H1 (cell line): ENCODE results near the gene WDR77. TPM values are rescaled to one million over a fixed set of nuclear protein-coding genes. Genes with fewer than 3 reads are reported as not detected.

ENCODE experiments used
- CTCF ChIA-PET: fragments of 300-600 bp; sonication (Branson Sonifier 250); formaldehyde crosslinking; loops from one replicate; lab custom pipeline; 2021; ENCODE audit not compliant: partially characterized antibody; lab: Charles Lee
- POLR2A ChIA-PET: fragments of 300-600 bp; sonication (Branson Sonifier 250); formaldehyde crosslinking; loops from one replicate; lab custom pipeline; 2021; ENCODE audit warnings: inconsistent platforms; ENCODE audit not compliant: partially characterized antibody; lab: Charles Lee
- DNase-seq, 2 experiments: peaks; one replicate each; pipeline versions ENCODE4 v3.0.0 to v3.0.0-alpha.2; 2010 to 2022; ENCODE audit warnings: low spot score in 2 of 2, low read depth in 1 of 2, mixed read lengths in 1 of 2
- FAIRE-seq: peaks from 2 replicates; lab custom pipeline; 2011; peaks lifted over from hg19 to GRCh38; lab: Jason Lieb, UNC
- H2AFZ ChIP-seq: 2 replicates; pipeline ENCODE4 v1.8.1; 2012; ENCODE audit warnings: low read length, inconsistent platforms
- H2AK5ac ChIP-seq: 2 replicates; pipeline ENCODE4 v1.6.1; 2013; ENCODE audit warnings: low read depth, low read length
- H2BK120ac ChIP-seq: replicated peaks from 2 replicates; pipeline ENCODE3; 2013; ENCODE audit warnings: low read depth, low read length, inconsistent platforms
- H2BK12ac ChIP-seq: 2 replicates; pipeline ENCODE4 v1.6.1; 2013; ENCODE audit warnings: low read depth, low read length
- H2BK15ac ChIP-seq: 2 replicates; pipeline ENCODE4 v1.6.1; 2013; ENCODE audit warnings: low read length
- H2BK20ac ChIP-seq: 2 replicates; pipeline ENCODE4 v1.6.1; 2013; ENCODE audit warnings: low read length
- H2BK5ac ChIP-seq: 2 replicates; pipeline ENCODE4 v1.6.1; 2013; ENCODE audit warnings: low read depth, low read length
- H3K14ac ChIP-seq: 2 replicates; pipeline ENCODE4 v1.6.1; 2013; ENCODE audit warnings: inconsistent platforms; ENCODE audit not compliant: insufficient read length
- H3K18ac ChIP-seq: 2 replicates; pipeline ENCODE4 v1.6.1; 2013; ENCODE audit warnings: low read length; ENCODE audit errors: extremely low read depth
- H3K23ac ChIP-seq: 2 replicates; pipeline ENCODE4 v1.6.1; 2013; ENCODE audit warnings: inconsistent platforms; ENCODE audit not compliant: insufficient read length
- H3K23me2 ChIP-seq: 2 replicates; pipeline ENCODE4 v1.6.1; 2013; ENCODE audit warnings: low read depth, low read length
- H3K27ac ChIP-seq: 2 replicates; pipeline ENCODE4 v1.6.1; 2011; ENCODE audit warnings: low read depth, low read length, inconsistent platforms
- H3K27me3 ChIP-seq, 4 experiments: replicated peaks in 1 of 4; 1 replicate in 1 of 4; 2 replicates in 3 of 4; pipeline versions ENCODE4 v1.6.1 to v1.8.1; 2011 to 2013; ENCODE audit warnings: low read length in 3 of 4, mild to moderate bottlenecking in 3 of 4, inconsistent platforms in 2 of 4, mixed read lengths in 2 of 4, moderate library complexity in 1 of 4; ENCODE audit not compliant: control insufficient read depth in 3 of 4, insufficient read depth in 3 of 4; ENCODE audit errors: extremely low read depth in 1 of 4
- H3K36me3 ChIP-seq, 4 experiments: 2 replicates each; pipeline versions ENCODE4 v1.6.1 to v1.8.1; 2011 to 2013; ENCODE audit warnings: mild to moderate bottlenecking in 4 of 4, low read length in 3 of 4, moderate library complexity in 2 of 4, control low read depth in 1 of 4, inconsistent platforms in 1 of 4; ENCODE audit not compliant: insufficient read depth in 4 of 4, control insufficient read depth in 2 of 4
- H3K4ac ChIP-seq: replicated peaks from 2 replicates; pipeline ENCODE3; 2013; ENCODE audit warnings: low read length, low read depth, mixed read lengths, inconsistent platforms; ENCODE audit not compliant: insufficient read length
- H3K4me1 ChIP-seq, 4 experiments: replicated peaks in 1 of 4; 1 replicate in 1 of 4; 2 replicates in 3 of 4; pipeline versions ENCODE4 v1.6.1 to v1.8.1; 2011 to 2013; ENCODE audit warnings: low read length in 3 of 4, inconsistent platforms in 2 of 4, mixed read lengths in 1 of 4; ENCODE audit not compliant: insufficient read depth in 4 of 4, control insufficient read depth in 3 of 4
- H3K4me2 ChIP-seq, 2 experiments: 2 replicates each; pipeline versions ENCODE4 v1.6.1 to v1.8.1; 2011 to 2013; ENCODE audit warnings: low read depth in 2 of 2, low read length in 2 of 2, control low read depth in 1 of 2, inconsistent platforms in 1 of 2, mild to moderate bottlenecking in 1 of 2; ENCODE audit not compliant: insufficient read depth in 1 of 2
- H3K4me3 ChIP-seq, 4 experiments: fragments of 200-600, 300-600 bp in 1 of 4; sonication (generic), shearing (Covaris generic), sonication (Bioruptor Twin) in 1 of 4; 2 replicates each; pipeline versions ENCODE4 v1.5.1 to v1.8.1; 2011 to 2016; ENCODE audit warnings: low read length in 4 of 4, low read depth in 3 of 4, control low read depth in 2 of 4, inconsistent platforms in 2 of 4, mild to moderate bottlenecking in 2 of 4, mixed read lengths in 1 of 4, moderate library complexity in 1 of 4; ENCODE audit not compliant: insufficient read depth in 2 of 4; ENCODE audit errors: extremely low read depth in 1 of 4
- H3K56ac ChIP-seq: replicated peaks from 2 replicates; pipeline ENCODE3; 2013; ENCODE audit warnings: low read depth, mild to moderate bottlenecking, mixed read lengths, low read length, inconsistent platforms; ENCODE audit not compliant: insufficient read length
- H3K79me1 ChIP-seq: 2 replicates; pipeline ENCODE4 v1.6.1; 2013; ENCODE audit warnings: low read depth, low read length, control low read depth
- H3K79me2 ChIP-seq, 2 experiments: 2 replicates each; pipeline versions ENCODE4 v1.6.1 to v1.8.1; 2012 to 2013; ENCODE audit warnings: low read length in 2 of 2, mild to moderate bottlenecking in 2 of 2, inconsistent platforms in 1 of 2; ENCODE audit not compliant: insufficient read depth in 2 of 2, control insufficient read depth in 1 of 2
- H3K9ac ChIP-seq, 4 experiments: replicated peaks in 1 of 4; 1 replicate in 1 of 4; 2 replicates in 3 of 4; pipeline versions ENCODE4 v1.6.1 to v1.8.1; 2011 to 2013; ENCODE audit warnings: low read depth in 3 of 4, low read length in 3 of 4, control low read depth in 2 of 4, mild to moderate bottlenecking in 2 of 4, moderate library complexity in 2 of 4, inconsistent platforms in 1 of 4; ENCODE audit errors: extremely low read depth in 1 of 4
- H3K9me3 ChIP-seq, 2 experiments: 2 replicates each; pipeline versions ENCODE4 v1.6.1 to v1.8.1; 2012 to 2013; ENCODE audit warnings: mild to moderate bottlenecking in 2 of 2, moderate library complexity in 2 of 2, control low read depth in 1 of 2, inconsistent platforms in 1 of 2, low read depth in 1 of 2, low read length in 1 of 2, mixed read lengths in 1 of 2; ENCODE audit not compliant: insufficient read depth in 2 of 2
- H4K20me1 ChIP-seq, 2 experiments: replicated peaks in 1 of 2; 2 replicates each; pipeline versions ENCODE3 to v1.8.1; 2011 to 2013; ENCODE audit warnings: inconsistent platforms in 2 of 2, low read length in 2 of 2, mild to moderate bottlenecking in 1 of 2; ENCODE audit not compliant: insufficient read depth in 2 of 2, control insufficient read depth in 1 of 2
- H4K5ac ChIP-seq: 2 replicates; pipeline ENCODE4 v1.6.1; 2013; ENCODE audit warnings: low read length, low read depth, mixed read lengths, inconsistent platforms; ENCODE audit not compliant: insufficient read length
- H4K8ac ChIP-seq: 2 replicates; pipeline ENCODE4 v1.8.0; 2013; ENCODE audit warnings: mild to moderate bottlenecking, moderate library complexity, low read length, inconsistent platforms; ENCODE audit not compliant: insufficient read depth; ENCODE audit errors: extremely low read depth
- H4K91ac ChIP-seq: replicated peaks from 2 replicates; pipeline ENCODE3; 2013; ENCODE audit warnings: low read length, mixed read lengths, inconsistent platforms; ENCODE audit not compliant: insufficient read length
- BACH1 ChIP-seq: IDR thresholded peaks from 2 replicates; pipeline ENCODE4 v1.6.1; 2012; ENCODE audit warnings: low read length, improper control_type of control experiment
- CTCF ChIP-seq, 3 experiments: IDR thresholded peaks; 1 replicate in 2 of 3; 2 replicates in 1 of 3; pipeline versions ENCODE4 v1.5.1 to v1.6.1; 2011; ENCODE audit warnings: low read length in 3 of 3, mild to moderate bottlenecking in 3 of 3, inconsistent platforms in 2 of 3, low read depth in 1 of 3, moderate library complexity in 1 of 3; ENCODE audit not compliant: insufficient read depth in 1 of 3; ENCODE audit errors: control extremely low read depth in 1 of 3
- MAX ChIP-seq: IDR thresholded peaks from 2 replicates; pipeline ENCODE4 v1.6.1; 2012; ENCODE audit warnings: inconsistent platforms
- NANOG ChIP-seq: IDR thresholded peaks from 2 replicates; pipeline ENCODE4 v1.6.1; 2011; ENCODE audit warnings: low read length, low read depth, mild to moderate bottlenecking, inconsistent platforms; ENCODE audit not compliant: insufficient read depth, poor library complexity, severe bottlenecking
- NRF1 ChIP-seq: IDR thresholded peaks from 2 replicates; pipeline ENCODE4 v1.6.1; 2011; ENCODE audit warnings: mild to moderate bottlenecking, low read depth, low read length, improper control_type of control experiment
- RXRA ChIP-seq: IDR thresholded peaks from 2 replicates; pipeline ENCODE4 v1.6.1; 2011; ENCODE audit warnings: low read depth, mild to moderate bottlenecking, low read length, moderate library complexity; ENCODE audit not compliant: insufficient read depth
- SAP30 ChIP-seq: fragments of 300-600 bp; sonication (generic); IDR thresholded peaks from 2 replicates; pipeline ENCODE4 v1.7.1; 2012; ENCODE audit warnings: low read length, moderate library complexity, mild to moderate bottlenecking, inconsistent platforms; ENCODE audit not compliant: insufficient read depth, insufficient replicate concordance
- TAF1 ChIP-seq: IDR thresholded peaks from 2 replicates; pipeline ENCODE4 v1.6.1; 2011; ENCODE audit warnings: mild to moderate bottlenecking, low read depth, low read length
- TEAD4 ChIP-seq: IDR thresholded peaks from 2 replicates; pipeline ENCODE4 v1.6.1; 2012; ENCODE audit warnings: low read depth, low read length, inconsistent platforms, mixed read lengths
- WGBS, 2 experiments: shearing (Covaris generic) in 1 of 2; methylation state at CpG; one replicate each; pipeline versions ENCODE4 v1.1.6 to v1.1.7; 2013 to 2015; ENCODE audit warnings: low lambda C conversion rate in 2 of 2, mixed read lengths in 2 of 2, inconsistent platforms in 1 of 2, low coverage in 1 of 2, missing lambda C conversion rate in 1 of 2; ENCODE audit not compliant: insufficient replicate concordance in 2 of 2, insufficient coverage in 1 of 2, insufficient read length in 1 of 2; ENCODE audit errors: extremely low coverage in 1 of 2, missing lambda C conversion rate in 1 of 2; 5-methylcytosine and 5-hydroxymethylcytosine counted together
- polyA plus RNA-seq, 7 experiments: library from polyadenylated mRNA; depleted of rRNA in 3 of 7; stranded (reverse) in 5 of 7; unstranded in 2 of 7; fragments of >200 nt in 5 of 7; fragments of 200-250 nt in 2 of 7; gene quantifications; 1 replicate in 5 of 7; 2 replicates in 1 of 7; 4 replicates in 1 of 7; pipeline versions ENCODE4 v1.2.1 to v1.2.3, GENCODE V29; 2011 to 2013; ENCODE audit warnings: missing spikeins in 2 of 7, mixed read lengths in 2 of 7
- total RNA-seq: library from RNA; stranded (reverse); fragmentation: NEBNext Ultra II Directional; extraction: Animal tissue kit (Norgen Biotek cat#: 25700); gene quantifications from 2 replicates; pipeline ENCODE4 v1.2.1, GENCODE V29; 2021

WDR77 gene
- total and polyA plus RNA-seq, 2 of the 8 experiments (the other 6 are each of a cell fraction or from before 2014, with no cell fraction given) = 66.0 to 156 TPM

- no peak for FAIRE-seq
- TF ChIP-seq SAP30 (no peak), BACH1 (no peak), RXRA (no peak), CTCF (IDR thresholded peaks at IDR 0.05; ENCODE audit: control extremely low read depth in 1 of 3, insufficient read depth in 1 of 3, low read depth in 1 of 3, low read length in 3 of 3) (no peak), TAF1 (no peak), MAX (no peak), NRF1 (no peak), TEAD4 (no peak), NANOG (no peak)
These were observed 37.4 kb upstream of the WDR77 start for GRCh38 chr1:111486431-111486830.

More at GRCh38 chr1:111486431-111486830, 37.4 kb upstream of the WDR77 start:
- Histone ChIP-seq H2BK5ac (no peak overlapping the region), H3K36me3 (no peaks in the 10 kb centered on the region), H2BK120ac (no peak overlapping the region), H3K79me1 (no peaks in the 10 kb centered on the region), H3K14ac (no peak overlapping the region), H2AK5ac (no peak overlapping the region), H3K23me2 (no peaks in the 10 kb centered on the region), H2BK15ac (no peak overlapping the region), H3K4me1 (no peaks in the 10 kb centered on the region), H3K9ac (no peak overlapping the region), H3K4me2 (no peak overlapping the region), H4K91ac (no peak overlapping the region), H3K79me2 (no peaks in the 10 kb centered on the region), H4K8ac (no peak overlapping the region), H2AFZ (no peak overlapping the region), H4K5ac (no peak overlapping the region), H2BK20ac (no peak overlapping the region), H3K56ac (no peak overlapping the region), H3K27me3 (no peaks in the 10 kb centered on the region), H2BK12ac (no peak overlapping the region), H3K9me3 (no peaks in the 10 kb centered on the region), H3K27ac (no peak overlapping the region), H3K4me3 (no peak overlapping the region), H4K20me1 (no peaks in the 10 kb centered on the region), H3K18ac (no peak overlapping the region), H3K23ac (no peak overlapping the region), H3K4ac (no peak overlapping the region)
- 100% methylated on average over 7 of the region's 7 CpGs; no CpG with 5 or more reads in 1 of the 2 experiments for WGBS, 2 experiments
- CTCF ChIA-PET = interaction anchor here (0.8 kb wide), 1 partner anchor 283 kb away, joined by 3 read pairs; no protein-coding TSS in a partner anchor
- POLR2A ChIA-PET = interaction anchor here (0.6 to 1.8 kb wide), 2 partner anchors 9 to 85 kb away, joined by 3 read pairs; no protein-coding TSS in a partner anchor
- DNase-seq = no peak
